ENCODE measurements around the gene PHC2.

DNA sequence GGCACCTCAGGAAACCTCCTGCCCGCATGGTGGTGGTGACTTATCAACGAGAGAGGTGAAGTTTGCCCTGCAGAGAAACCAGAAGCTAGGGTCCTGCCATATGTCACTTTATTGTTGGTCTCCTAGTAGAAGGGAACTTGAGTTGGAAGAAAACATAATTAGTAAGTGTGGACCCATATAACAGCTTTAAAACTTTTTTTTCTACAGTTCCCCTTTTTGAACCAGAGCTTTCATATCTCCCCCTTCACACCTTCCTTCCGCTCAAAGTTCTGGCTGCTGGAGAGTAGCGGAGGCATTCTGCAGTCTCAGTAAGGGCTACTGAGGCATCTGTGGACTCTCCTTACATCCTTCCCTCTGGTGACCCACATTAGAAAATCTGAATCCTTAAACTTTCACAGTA lies 48.9 kb downstream of the PHC2 start:
- TF ChIP-seq, protein P1, sequence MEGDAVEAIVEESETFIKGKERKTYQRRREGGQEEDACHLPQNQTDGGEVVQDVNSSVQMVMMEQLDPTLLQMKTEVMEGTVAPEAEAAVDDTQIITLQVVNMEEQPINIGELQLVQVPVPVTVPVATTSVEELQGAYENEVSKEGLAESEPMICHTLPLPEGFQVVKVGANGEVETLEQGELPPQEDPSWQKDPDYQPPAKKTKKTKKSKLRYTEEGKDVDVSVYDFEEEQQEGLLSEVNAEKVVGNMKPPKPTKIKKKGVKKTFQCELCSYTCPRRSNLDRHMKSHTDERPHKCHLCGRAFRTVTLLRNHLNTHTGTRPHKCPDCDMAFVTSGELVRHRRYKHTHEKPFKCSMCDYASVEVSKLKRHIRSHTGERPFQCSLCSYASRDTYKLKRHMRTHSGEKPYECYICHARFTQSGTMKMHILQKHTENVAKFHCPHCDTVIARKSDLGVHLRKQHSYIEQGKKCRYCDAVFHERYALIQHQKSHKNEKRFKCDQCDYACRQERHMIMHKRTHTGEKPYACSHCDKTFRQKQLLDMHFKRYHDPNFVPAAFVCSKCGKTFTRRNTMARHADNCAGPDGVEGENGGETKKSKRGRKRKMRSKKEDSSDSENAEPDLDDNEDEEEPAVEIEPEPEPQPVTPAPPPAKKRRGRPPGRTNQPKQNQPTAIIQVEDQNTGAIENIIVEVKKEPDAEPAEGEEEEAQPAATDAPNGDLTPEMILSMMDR (IDR thresholded peaks at IDR 0.05), result no peak
- no peak for TF ChIP-seq POLR2A (IDR thresholded peaks at IDR 0.05)
